Ovary (tissue), 9 donors: ENCODE results near the gene EHMT2. TPM values are rescaled to one million over a fixed set of nuclear protein-coding genes. Genes with fewer than 3 reads are reported as not detected.

Experiments
- DNase-seq, 5 donors: peaks; one replicate each; pipeline ENCODE4 v3.0.0-alpha.2; 2019 to 2020
- H3K27ac ChIP-seq, 2 donors: fragments of 200-600 bp; one replicate each; pipeline versions ENCODE4 v1.5.1 to v1.8.0; 2019 to 2022
- H3K27me3 ChIP-seq: fragments of 200-600 bp; one replicate; pipeline ENCODE4 v1.8.0; 2022
- H3K36me3 ChIP-seq: fragments of 200-600 bp; sonication (generic); one replicate; pipeline ENCODE4 v1.5.1; 2019
- H3K4me1 ChIP-seq: one replicate; pipeline ENCODE4 v1.8.1; 2013; ENCODE audit warnings: mild to moderate bottlenecking, moderate library complexity; ENCODE audit not compliant: insufficient read depth
- H3K4me3 ChIP-seq: fragments of 200-600 bp; sonication (generic); one replicate; pipeline ENCODE4 v1.5.1; 2017
- H3K9me3 ChIP-seq, 2 donors: fragments of 200-600 bp in 1 of 2; sonication (generic) in 1 of 2; one replicate each; pipeline versions ENCODE4 v1.5.1 to v1.8.1; 2013 to 2019; ENCODE audit warnings: mild to moderate bottlenecking in 1 of 2, moderate library complexity in 1 of 2
- CTCF ChIP-seq, 3 donors: fragments of 450-650 bp in 2 of 3; fragments of 200-600 bp in 1 of 3; IDR thresholded peaks; one replicate each; pipeline versions ENCODE4 v1.5.1 to v1.8.0; 2016 to 2022; ENCODE audit warnings: antibody characterized with exemption in 3 of 3, mild to moderate bottlenecking in 1 of 3
- EP300 ChIP-seq: sonication (generic); formaldehyde crosslinking; IDR thresholded peaks from one replicate; pipeline ENCODE4 v1.6.1; 2017; ENCODE audit warnings: antibody characterized with exemption
- POLR2A ChIP-seq: fragments of 450-650 bp; IDR thresholded peaks from one replicate; pipeline ENCODE4 v1.6.1; 2017; ENCODE audit warnings: antibody characterized with exemption, mild to moderate bottlenecking, moderate library complexity
- WGBS, 3 donors: extraction: QIAGEN DNeasy Blood & Tissue Kit in 1 of 3; methylation state at CpG; one replicate each; pipeline versions ENCODE4 v1.1.5 to v1.1.7; 2013 to 2017; 5-methylcytosine and 5-hydroxymethylcytosine counted together
- intact Hi-C, 4 donors: fragments of 100-400 bp; cut with DNase I; formaldehyde crosslinking; loops; one replicate each; pipeline versions ENCODE4 v1.11.0 to v1.15.1; 2022 to 2023
- polyA plus RNA-seq, 2 donors: library from polyadenylated mRNA; stranded (reverse); fragments of 200-250 nt in 1 of 2; fragments of 350-450 nt in 1 of 2; fragmentation: Illumina TruSeq in 1 of 2; extraction: RNeasy Lipid Tissue Mini Kit (QIAGEN cat#74804) in 1 of 2; gene quantifications; one replicate each; pipeline ENCODE4 v1.2.3, GENCODE V29; 2013 to 2014
- total RNA-seq, 7 donors: library from RNA; depleted of rRNA in 2 of 7; stranded (reverse); fragments of >200 nt in 2 of 7; fragmentation: NEBNext Ultra II Directional in 3 of 7; extraction: Animal tissue kit (Norgen Biotek cat#: 25700) in 3 of 7; gene quantifications; one replicate each; pipeline versions ENCODE4 v1.1.0 to v1.2.4, GENCODE V29; 2016 to 2023
- donor health status: DM: no; HTN: no; CAD: no; lungs with moderate emphysema.
- donor health status: DM: no; HTN: no; CAD: no.
- donor health status: Bipolar disorder and iron deficiency.
- donor health status: DM: yes; HTN: yes; CAD: no.
- donor health status: DM: no; HTN: no; CAD: no.
- donor health status: DM: yes; HTN: yes; CAD: no.

The EHMT2 gene
- total and polyA plus RNA-seq, 9 donors, result 19.7 to 71.7 (median 52.8) TPM

GRCh38 chr6:31927863-31928671 is 30.6 kb upstream of the EHMT2 start:
- H3K36me3 ChIP-seq, result no peaks in the 10 kb centered on the region
- H3K27me3 ChIP-seq, result no peaks in the 10 kb centered on the region
- intact Hi-C loops, result no loop called here
- TF ChIP-seq POLR2A, result no peak
- no peak for TF ChIP-seq CTCF (IDR thresholded peaks at IDR 0.05)
- TF ChIP-seq EP300, result no peak
- H3K4me3 ChIP-seq, result no peak overlapping the region
- no peak overlapping the region for H3K27ac ChIP-seq
- no peaks in the 10 kb centered on the region for H3K4me1 ChIP-seq
- no peak for DNase-seq
- H3K9me3 ChIP-seq, result no peaks in the 10 kb centered on the region
- WGBS, 3 donors, result 65 to 71% (median 71%) methylated on average over 11 of the region's 11 CpGs

DNA sequence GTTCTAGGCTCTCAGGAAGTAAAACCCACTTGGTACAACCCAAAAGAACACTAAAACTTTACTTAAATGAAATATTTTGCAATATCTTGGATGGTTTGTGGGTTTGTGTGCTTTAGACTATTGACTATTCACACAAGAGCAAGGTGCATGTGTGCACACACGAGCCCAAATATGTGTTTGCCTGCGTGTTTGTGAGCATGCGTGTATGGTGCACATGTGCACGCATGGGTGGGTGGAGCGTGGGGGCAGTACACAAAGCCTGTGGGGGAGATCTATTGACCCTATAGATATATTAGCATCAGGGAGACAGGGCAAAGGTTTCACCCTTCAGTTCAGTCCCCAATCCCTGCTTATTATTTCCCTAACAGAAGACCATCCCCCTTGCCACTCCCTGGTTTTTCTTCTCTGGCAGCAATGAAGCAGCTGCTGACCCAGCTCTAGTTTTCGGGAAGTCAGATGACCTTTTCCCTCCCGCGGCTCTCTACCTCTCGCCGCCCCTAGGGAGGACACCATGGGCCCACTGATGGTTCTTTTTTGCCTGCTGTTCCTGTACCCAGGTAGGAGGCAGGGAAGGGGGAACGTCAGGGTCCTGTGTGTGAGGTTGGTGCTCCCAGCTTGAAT is 29.9 kb upstream of the EHMT2 start, which contains the start of gene C2:
TSS of gene C2 (plus strand) at position 476 of the 621 bp plus-strand sequence. CDS start at position 512, 36 bp downstream.
- no peak for TF ChIP-seq EP300
- TF ChIP-seq CTCF (IDR thresholded peaks at IDR 0.05), result no peak
- TF ChIP-seq POLR2A, result no peak
- H3K27me3 ChIP-seq, result no peaks in the 10 kb centered on the region
- intact Hi-C loops, result no loop called here
- H3K9me3 ChIP-seq, result no peaks in the 10 kb centered on the region
- no peaks in the 10 kb centered on the region for H3K4me1 ChIP-seq
- no peak within 1 kb of the TSS for H3K4me3 ChIP-seq
- DNase-seq, result no peak
- no peak within 1 kb of the TSS for H3K27ac ChIP-seq
- no peaks in the 10 kb centered on the region for H3K36me3 ChIP-seq
- WGBS, 3 donors, result 38 to 44% (median 40%) methylated on average over 11 of the region's 11 CpGs

DNA sequence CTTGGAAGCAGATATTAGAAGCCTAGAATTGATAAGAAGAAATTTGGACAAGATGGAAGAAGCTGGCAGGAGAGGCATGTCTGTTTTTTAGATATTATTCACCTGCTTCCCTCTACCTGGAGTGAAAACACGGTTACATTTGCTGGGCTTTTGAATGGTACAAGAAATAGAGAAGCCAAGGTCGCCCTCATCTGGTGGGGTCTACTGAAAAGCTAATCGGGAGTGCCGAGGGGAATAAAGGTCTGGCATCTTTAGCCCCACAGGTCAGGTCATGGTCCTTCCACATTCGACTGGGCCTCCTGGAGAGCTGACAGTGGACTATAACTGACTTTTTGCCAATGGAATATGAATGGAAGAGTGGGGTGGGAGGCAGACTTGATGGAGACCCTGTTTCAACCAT is 25.4 kb upstream of the EHMT2 start:
- intact Hi-C loops, result no loop called here
- Histone ChIP-seq H3K36me3 (no peaks in the 10 kb centered on the region), H3K9me3 (no peaks in the 10 kb centered on the region), H3K27me3 (no peaks in the 10 kb centered on the region), H3K27ac (no peak overlapping the region), H3K4me1 (no peaks in the 10 kb centered on the region), H3K4me3 (no peak overlapping the region)
- TF ChIP-seq CTCF (IDR thresholded peaks at IDR 0.05), result no peak
- TF ChIP-seq EP300, result no peak
- TF ChIP-seq POLR2A, result no peak
- WGBS, 3 donors, result 16 to 18% (median 17%) methylated on average over 5 of the region's 5 CpGs
- no peak for DNase-seq

- WGBS, 3 donors, result 70 to 83% (median 71%) methylated on average over 2 of the region's 2 CpGs
- Histone ChIP-seq H3K36me3 (no peaks in the 10 kb centered on the region), H3K27me3 (no peaks in the 10 kb centered on the region), H3K4me3 (no peak overlapping the region), H3K27ac (no peak overlapping the region), H3K4me1 (no peaks in the 10 kb centered on the region), H3K9me3 (no peaks in the 10 kb centered on the region)
- TF ChIP-seq EP300, result no peak
- no peak for TF ChIP-seq CTCF (IDR thresholded peaks at IDR 0.05)
- no peak for DNase-seq
- intact Hi-C loops, result no loop called here
These were observed 23.3 kb upstream of the EHMT2 start for GRCh38 chr6:31920811-31921210.
